ENCODE measurements around the gene UACA. TPM values are rescaled to one million over a fixed set of nuclear protein-coding genes. Genes with fewer than 3 reads are reported as not detected.

Gene UACA
- total and polyA plus RNA-seq, 2 of the 8 experiments (the other 6 are each of a cell fraction or from before 2014, with no cell fraction given): 28.6 to 38.9 TPM

GRCh38 chr15:70625438-70625837 is 137.9 kb downstream of the UACA start:
- no peak for FAIRE-seq
- ChIA-PET POLR2A (ENCODE audit: partially characterized antibody) (no interaction called here), CTCF (ENCODE audit: partially characterized antibody) (interaction anchor here (0.6 kb wide), 1 partner anchor 1823 kb away, joined by 4 read pairs; no protein-coding TSS in a partner anchor)
- Histone ChIP-seq H3K18ac (ENCODE audit: extremely low read depth, low read length) (no peak overlapping the region), H2AFZ (ENCODE audit: low read length) (no peak overlapping the region), H4K5ac (ENCODE audit: insufficient read length, low read depth, low read length) (no peak overlapping the region), H3K79me2 (ENCODE audit: control insufficient read depth in 1 of 2, insufficient read depth in 2 of 2, low read length in 2 of 2) (no peaks in the 10 kb centered on the region), H4K20me1 (replicated peaks in 1 of 2; ENCODE audit: control insufficient read depth in 1 of 2, insufficient read depth in 2 of 2, low read length in 2 of 2) (no peaks in the 10 kb centered on the region), H3K4me1 (replicated peaks in 1 of 4; ENCODE audit: control insufficient read depth in 3 of 4, insufficient read depth in 4 of 4, low read length in 3 of 4) (peaks cover 0 to 5% (median 2%) of the 10 kb centered on the region in 4 experiments; a peak in 3 of 7 replicates), H3K4me2 (ENCODE audit: insufficient read depth in 1 of 2, low read depth in 2 of 2, low read length in 2 of 2) (no peak overlapping the region), H2BK15ac (ENCODE audit: low read length) (no peak overlapping the region), H3K23ac (ENCODE audit: insufficient read length) (no peak overlapping the region), H3K36me3 (ENCODE audit: control insufficient read depth in 2 of 4, insufficient read depth in 4 of 4, low read length in 3 of 4) (no peaks in the 10 kb centered on the region; a peak in 1 of 8 replicates), H2BK120ac (replicated peaks; ENCODE audit: low read depth, low read length) (no peak overlapping the region), H3K14ac (ENCODE audit: insufficient read length) (no peak overlapping the region), H3K27ac (ENCODE audit: low read depth, low read length) (no peak overlapping the region), H2AK5ac (ENCODE audit: low read depth, low read length) (no peak overlapping the region), H3K23me2 (ENCODE audit: low read depth, low read length) (no peaks in the 10 kb centered on the region), H3K79me1 (ENCODE audit: low read depth, low read length) (no peaks in the 10 kb centered on the region), H3K4me3 (ENCODE audit: extremely low read depth in 1 of 4, insufficient read depth in 2 of 4, low read depth in 3 of 4, low read length in 4 of 4) (no peak overlapping the region), H3K9ac (replicated peaks in 1 of 4; ENCODE audit: extremely low read depth in 1 of 4, low read depth in 3 of 4, low read length in 3 of 4) (no peak overlapping the region), H2BK20ac (ENCODE audit: low read length) (no peak overlapping the region), H4K8ac (ENCODE audit: extremely low read depth, insufficient read depth, low read length) (no peak overlapping the region), H3K27me3 (replicated peaks in 1 of 4; ENCODE audit: control insufficient read depth in 3 of 4, extremely low read depth in 1 of 4, insufficient read depth in 3 of 4, low read length in 3 of 4) (no peaks in the 10 kb centered on the region; a peak in 2 of 7 replicates), H3K9me3 (ENCODE audit: insufficient read depth in 2 of 2, low read depth in 1 of 2, low read length in 1 of 2) (peaks cover 3 to 9% of the 10 kb centered on the region in 2 experiments; a peak in 3 of 4 replicates), H2BK5ac (ENCODE audit: low read depth, low read length) (no peak overlapping the region), H2BK12ac (ENCODE audit: low read depth, low read length) (no peak overlapping the region), H3K56ac (replicated peaks; ENCODE audit: insufficient read length, low read depth, low read length) (no peak overlapping the region), H3K4ac (replicated peaks; ENCODE audit: insufficient read length, low read depth, low read length) (no peak overlapping the region), H4K91ac (replicated peaks; ENCODE audit: insufficient read length, low read length) (no peak overlapping the region)
- WGBS, 2 experiments (ENCODE audit: extremely low coverage in 1 of 2, insufficient coverage in 1 of 2, insufficient read length in 1 of 2, insufficient replicate concordance in 2 of 2, low coverage in 1 of 2, low lambda C conversion rate in 2 of 2, missing lambda C conversion rate in 1 of 2): 84% methylated on average over 3 of the region's 3 CpGs; no CpG with 5 or more reads in 1 of the 2 experiments
- DNase-seq (ENCODE audit: low read depth in 1 of 2, low spot score in 2 of 2): no peak
